ENCODE results near the gene SLC30A1.
"Not testable (repeated sequence)": the region's sequence is repeated elsewhere in the genome, so short reads cannot be mapped to it uniquely, and the experiment has no call there.

Gene SLC30A1

DNA sequence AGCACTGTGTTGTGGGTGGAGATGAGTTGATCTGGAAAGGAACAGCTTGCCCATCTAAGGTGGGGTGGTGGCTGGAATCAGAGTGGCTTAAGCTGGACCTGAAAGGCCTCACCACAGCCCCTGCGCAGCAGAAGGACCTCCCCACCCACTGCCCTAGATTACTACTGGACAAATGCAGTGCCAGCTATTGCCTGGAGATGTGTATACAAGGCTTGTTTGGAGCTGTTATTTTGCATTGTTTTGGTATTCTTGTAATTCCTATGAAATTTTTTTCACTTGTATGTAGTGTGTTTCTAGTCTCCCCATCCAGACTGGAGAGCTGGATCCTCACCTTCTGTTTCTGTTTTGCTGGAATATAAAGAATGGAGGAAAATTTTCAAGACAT lies 1.3 kb upstream of the SLC30A1 start:
- no peak for DNase-seq

DNA sequence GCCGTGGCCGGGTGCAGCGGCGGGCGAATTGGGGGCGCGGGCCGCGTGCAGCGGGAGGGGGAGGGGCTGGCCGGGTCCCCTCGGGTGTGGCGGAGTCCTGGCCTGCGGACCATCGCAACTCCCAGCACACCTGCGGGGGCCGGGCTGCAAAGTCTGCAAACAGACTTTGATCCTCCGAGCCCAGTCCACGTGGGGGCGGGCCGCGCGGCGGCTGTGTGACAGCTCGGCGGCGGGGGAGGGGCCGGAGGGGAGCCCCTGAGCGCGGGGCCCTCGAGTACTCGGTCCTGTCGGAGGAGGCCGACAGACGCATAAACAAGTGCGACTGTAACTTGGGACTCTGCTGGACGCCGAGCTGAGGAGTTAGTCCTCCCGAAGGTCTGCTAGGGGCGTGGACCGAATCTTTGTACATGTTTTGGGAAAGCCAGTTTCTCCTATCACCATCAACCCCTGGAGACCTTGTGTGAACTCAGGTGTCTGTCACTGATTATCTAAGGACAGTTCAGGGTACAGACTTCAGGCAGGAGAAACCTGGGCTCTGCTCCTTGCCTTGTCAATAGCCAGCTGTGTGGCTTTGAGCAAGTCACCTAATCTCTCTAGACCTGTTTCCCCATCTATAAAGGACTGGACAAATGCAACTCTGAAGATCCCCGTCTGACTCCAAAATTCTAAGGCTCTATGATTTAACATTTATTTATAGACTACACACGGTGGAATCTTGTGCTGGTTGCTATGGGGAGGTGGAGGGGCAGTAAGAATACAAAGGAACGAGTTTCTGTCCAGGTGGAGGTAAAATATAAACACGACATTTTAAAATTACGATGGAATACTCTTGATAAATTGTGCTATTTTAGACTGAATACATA lies 710 bp upstream of the SLC30A1 start:
- peak in 1 of 5 donors; percentile 75 for DNase-seq

DNA sequence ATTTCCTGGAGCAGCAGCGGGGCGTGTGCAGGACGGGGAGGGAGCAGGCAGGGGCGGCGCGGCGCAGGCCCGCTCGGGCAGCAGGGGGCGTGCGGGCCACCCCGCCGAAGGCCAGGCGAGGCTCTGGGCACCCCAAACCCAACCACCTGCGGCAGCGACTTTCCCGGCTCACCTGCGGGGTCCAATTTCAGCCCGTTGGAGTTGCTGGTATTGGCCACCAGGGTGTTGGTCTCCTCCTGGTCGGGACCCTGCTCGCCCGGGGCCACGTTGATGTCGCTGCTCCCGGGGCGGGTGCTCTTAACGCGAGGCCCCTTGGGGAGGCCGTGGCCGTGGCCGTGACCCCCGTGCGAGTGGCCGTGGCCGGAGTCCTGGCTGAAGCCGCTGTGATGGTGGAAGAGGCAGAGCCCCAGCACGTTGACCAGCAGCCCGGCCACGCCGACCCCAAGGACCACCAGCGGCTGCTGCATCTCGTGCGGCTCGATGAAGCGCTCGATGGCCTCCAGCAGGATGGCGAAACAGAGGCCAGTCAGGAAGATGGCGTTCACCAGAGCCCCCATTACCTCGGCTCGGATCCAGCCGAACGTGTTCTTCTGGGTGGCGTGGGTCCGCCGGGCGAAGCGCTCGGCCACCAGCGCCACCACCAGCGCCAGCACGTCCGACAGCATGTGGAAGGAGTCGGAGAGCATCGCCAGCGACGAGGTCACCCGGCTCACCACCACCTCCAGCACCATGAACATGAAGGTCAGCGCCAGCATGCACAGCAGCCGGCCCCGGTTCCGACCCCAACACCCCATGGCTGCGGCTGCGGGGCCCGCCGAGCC lies 932 bp downstream of the SLC30A1 start:
- peak; percentile 59 to 74 (median 68) for DNase-seq

DNA sequence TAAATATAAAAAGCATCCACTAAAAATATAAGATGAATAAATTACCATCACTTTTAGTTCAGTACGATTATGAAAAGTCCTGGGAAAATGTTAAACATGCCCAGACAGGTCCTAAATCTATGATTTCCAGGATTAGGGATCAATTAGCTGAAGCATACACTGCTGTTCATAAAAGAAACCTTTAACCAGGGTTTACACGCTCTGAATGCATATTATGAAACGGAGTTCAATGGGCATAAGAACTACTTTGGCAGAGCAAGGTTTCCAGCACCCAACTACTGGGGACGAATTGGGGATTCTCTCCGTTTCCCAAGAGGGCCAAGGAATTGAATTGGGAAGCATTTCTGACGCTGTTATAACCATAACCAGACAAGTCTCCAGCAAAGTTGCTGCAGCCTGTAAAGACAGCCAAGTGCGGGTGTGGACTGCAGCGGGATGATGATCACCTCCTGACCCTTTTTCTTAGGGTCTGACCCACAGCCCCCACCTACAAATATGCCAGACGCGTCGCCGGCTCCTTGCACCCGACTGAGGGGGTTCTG lies 1.6 kb downstream of the SLC30A1 start:
- DNase-seq = peak in 1 of 5 donors; percentile 8

DNA sequence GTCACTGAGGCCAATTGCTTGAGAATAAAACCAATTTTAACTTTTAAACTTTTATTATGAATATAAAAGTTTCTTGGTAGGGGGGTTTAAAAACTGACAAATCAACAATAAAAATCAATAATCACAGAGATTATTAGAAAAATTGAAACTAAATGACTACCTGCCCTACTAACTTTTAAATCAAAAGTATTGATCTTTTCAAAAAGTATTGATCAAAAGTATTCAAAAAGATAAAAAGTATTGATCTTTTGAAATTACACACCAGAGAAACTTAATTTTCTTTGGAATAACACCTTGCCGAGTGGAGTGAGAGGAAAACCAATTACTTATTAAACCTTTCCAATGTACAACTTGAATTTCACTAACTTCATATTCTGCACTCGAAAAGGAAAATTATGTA lies 2.2 kb downstream of the SLC30A1 start:
- DNase-seq = no peak

DNA sequence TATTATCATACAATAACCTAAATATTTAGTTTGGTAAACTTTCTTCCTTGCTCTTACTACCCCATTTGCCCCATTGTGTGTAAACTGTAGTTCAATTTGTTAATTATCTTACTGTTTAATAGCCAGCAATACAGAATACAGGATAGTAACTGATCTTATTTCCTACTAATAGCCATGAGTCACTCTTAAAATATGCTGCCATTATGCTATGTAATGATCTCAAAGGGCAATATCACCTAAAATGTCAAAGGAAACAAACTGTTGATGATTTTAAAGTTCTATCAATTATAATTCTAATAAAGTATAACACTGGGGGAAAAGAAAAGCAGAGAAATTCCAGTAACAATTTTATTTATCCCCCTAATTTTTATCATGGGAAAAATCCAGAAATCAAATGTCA lies 4.3 kb downstream of the SLC30A1 start:
- DNase-seq = no peak

DNA sequence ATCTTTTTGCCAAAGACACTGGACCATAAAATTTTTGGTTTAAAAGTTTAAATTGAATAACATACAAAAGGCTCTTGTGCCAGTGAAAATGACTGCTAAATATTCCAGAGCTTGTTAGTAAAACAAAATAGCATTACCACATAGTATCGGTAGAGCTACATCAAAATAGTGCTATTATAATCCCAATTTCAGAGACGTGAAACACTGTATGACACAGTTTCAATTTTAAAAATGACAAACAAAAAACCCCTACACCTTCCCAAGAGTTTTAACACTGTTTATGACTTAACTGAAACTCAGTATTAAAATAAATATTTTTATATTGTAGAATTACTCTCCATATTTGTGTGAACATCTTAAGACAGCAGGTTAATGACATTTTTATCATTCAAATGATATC lies 7.0 kb downstream of the SLC30A1 start:
- no peak for DNase-seq

DNA sequence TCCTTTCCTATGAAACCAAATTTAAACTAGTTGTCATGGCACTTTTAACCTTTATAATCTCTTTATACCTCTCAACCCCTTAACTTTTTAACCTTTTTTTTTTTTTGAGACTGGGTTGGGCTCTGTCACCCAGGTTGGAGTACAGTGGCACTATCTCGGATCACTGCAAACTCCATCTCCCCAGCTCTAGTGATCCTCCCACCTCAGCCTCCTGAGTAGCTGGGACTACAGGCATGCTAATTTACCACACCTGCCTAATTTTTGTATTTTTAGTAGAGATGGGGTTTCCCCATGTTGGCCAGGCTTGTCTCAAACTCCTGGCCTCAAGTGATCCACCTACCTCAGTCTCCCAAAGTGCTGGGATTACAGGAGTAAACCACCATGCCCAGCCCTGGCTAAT lies 8.6 kb downstream of the SLC30A1 start:
- not testable (repeated sequence) for DNase-seq

DNA sequence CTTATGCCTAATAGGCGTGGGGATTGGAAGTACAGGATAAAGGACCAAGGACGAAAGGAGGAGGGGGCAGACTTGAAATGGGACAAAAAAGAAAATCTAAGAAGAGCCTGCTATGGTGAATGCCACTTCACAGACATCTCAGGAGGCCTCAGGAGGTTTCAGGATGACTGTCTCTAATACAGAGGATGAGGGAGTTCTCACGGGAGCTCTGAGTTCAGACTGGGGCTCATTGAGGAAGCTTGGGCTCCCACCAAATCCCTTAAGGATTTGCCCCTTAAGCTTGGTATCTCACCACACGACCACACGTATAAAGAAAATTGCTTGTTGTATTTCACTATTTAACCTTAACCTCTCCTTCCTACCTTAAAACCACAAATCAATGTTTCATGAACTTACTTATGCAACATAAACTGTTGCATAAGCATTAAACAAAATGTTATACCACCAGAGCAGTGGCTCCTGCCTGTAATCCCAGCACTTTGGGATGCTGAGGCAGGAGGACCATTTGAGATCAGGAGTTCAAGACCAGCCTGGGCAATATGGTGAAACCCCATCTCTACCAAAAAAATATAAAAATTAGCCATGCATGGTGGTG lies 12.4 kb downstream of the SLC30A1 start:
- peak in 1 of 5 donors; percentile 38 for DNase-seq

DNA sequence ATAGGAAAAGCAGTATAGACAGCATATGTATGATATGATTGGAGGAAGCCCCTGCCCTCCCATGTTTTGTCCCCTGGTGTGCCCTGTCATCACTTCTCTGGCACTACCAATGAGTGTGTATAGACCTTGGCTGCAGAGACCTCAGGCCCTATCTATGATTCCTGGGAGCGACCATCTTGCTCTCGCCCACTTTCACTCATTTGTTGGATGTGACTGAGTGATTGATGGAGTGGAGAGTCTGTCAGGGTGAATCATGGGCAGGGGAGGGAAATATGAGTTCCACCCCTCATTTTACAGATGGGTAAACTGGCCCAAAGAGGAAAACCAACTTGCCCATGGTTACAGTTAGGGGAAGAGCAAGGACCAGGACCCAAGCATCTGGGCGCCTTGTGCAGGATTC lies 14.9 kb downstream of the SLC30A1 start:
- no peak for DNase-seq

DNA sequence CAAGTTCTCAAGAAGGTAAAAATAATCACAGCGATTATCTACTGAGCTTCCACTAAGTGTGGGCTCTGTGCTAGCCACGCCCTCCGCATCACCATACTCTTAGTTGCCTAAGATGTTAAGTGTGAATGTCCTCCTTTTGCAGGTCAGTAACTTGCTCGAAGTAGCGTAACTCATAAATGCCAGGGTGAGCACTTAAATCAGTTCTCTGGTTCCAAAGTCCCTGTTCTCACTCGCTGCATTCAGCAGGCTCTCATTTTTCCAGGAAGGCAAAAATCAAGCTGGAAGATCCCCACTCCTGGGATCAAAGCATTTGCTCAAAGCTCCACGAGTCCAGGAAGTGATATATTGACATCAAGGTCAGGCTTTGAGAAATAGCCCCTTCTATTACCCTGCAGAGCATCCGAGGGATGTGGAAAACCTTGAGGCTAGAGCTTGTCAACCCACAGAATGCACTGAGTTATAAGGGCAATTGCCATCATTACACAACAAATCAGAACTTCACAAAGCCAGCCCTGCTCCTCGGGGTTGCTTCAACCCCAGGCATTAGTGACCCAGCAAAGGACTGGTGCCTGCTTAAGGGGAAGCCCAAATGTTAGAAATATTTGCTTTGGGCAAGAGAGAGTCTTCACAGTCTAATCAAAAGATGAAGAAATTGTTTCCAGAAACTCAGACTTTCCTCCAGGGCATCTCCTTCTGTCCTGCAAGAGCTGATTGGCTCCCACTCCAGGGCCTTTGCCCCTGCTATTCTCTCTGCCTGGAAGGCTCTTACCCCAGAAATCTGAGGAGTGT lies 19.5 kb downstream of the SLC30A1 start:
- DNase-seq = no peak

DNA sequence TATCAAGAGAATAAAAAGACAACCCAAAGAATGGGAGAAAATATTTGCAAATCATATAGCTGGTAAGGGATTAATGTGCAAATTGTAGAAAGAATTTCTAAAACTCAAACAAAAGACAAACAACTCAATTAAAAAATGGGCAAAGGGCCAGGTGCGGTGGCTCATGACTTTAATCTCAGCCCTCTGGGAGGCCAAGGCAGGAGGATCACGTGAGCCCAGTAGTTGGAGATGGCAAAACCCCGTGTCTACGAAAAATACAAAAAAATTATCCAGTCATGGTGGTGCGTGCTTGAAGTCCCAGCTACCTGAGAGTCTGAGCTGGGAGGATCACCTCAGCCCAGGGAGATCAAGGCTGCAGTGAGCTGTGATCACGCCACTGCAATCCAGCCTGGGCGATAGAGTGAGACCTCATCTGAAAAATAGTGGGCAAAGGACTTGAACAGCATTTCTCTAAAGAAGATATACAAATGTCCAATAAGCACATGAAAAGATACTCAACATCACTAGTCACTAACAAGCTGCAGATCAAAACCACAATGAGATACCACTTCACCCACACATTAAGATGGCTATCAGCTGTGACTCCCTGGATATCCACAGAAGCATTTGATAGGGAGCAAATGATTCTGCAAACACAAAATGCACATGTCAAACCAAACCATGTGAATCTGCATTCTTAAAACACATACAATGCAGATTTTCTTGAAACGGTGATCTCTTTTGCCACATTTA lies 20.9 kb downstream of the SLC30A1 start:
- DNase-seq = no peak

DNA sequence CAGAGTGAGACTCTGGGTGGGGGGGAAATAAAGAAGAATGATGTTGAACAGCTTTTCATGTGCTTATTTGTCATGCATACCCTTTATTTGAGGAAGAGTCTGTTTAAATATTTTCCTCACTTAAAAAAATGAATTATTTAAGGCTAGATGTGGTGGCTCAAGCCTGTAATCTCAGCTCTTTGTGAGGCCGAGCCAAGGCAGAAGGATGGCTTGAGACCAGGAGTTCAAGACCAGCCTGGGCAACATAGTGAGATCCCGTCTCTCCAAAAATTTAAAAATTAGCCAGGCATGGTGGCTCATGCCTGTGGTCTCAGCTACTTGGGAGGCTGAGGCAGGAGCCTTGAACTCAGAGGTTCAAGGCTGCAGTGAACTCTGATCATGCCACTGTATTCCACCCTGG lies 25.4 kb downstream of the SLC30A1 start:
- no peak for DNase-seq

DNA sequence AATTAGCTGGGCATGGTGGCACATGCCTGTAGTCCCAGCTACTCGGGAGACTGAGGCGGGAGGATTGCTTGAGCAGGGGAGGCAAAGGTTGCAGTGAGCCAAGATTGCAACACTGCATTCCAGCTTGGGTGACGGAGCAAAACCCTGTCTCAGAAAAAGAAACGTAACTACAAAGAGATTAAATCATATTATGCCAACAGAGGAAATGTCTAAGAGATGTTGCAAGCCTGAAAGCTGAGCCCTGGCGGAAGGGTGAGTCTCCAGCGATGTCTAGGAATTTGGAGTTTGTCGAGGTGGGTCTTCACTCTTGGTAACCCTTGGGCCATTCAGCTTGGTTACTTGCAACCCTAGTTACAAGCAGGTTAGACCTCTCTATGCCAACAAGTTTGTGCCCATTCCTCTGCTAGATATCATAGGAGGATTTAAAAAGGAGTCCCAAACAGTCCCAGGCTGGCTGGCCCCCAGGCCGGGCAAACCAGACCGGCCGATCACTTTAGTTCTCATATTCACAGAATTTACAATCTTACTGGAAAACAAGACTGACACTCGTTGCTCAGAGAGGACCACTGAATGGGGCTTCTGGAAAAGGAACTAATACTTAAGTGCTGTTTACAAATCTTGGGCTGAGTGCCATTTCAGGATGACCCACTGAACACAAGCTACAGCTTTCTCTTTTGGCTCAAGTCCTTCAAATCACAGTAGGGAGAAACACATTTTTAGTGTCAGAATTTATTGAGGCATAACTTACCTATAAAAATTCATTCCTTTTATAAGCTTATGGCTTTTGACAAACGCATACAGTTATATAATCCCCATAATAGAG lies 27.1 kb downstream of the SLC30A1 start:
- no peak for DNase-seq

DNA sequence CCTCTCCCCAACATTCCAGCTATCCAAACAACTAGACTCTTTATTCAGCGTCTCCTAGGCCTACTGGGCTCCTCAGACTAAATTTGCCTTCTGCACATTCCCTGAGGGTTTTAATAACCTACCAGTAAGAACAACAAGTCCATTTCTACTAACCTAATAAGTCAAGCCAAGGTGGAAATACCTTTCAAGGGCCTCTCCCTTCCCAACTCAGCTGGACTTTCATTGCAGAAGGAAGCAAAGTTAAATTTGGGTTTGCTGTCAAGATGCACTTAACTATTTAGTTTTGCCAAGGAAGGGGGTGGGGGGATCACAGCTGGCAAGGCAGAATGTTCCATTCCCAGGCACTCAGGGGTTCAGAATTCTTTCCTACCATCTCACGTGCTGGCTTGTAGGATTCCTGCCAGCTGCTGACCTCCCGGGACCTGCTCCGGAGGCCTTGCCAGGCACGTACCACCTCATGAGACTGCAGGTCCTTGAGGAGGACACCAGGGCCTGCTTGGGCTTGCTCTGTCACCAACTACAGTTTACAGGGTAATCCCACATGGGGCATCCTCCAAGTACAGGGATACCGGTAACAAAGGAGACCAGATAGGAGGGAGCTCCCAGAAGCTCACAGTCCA lies 29.8 kb downstream of the SLC30A1 start:
- no peak for DNase-seq

DNA sequence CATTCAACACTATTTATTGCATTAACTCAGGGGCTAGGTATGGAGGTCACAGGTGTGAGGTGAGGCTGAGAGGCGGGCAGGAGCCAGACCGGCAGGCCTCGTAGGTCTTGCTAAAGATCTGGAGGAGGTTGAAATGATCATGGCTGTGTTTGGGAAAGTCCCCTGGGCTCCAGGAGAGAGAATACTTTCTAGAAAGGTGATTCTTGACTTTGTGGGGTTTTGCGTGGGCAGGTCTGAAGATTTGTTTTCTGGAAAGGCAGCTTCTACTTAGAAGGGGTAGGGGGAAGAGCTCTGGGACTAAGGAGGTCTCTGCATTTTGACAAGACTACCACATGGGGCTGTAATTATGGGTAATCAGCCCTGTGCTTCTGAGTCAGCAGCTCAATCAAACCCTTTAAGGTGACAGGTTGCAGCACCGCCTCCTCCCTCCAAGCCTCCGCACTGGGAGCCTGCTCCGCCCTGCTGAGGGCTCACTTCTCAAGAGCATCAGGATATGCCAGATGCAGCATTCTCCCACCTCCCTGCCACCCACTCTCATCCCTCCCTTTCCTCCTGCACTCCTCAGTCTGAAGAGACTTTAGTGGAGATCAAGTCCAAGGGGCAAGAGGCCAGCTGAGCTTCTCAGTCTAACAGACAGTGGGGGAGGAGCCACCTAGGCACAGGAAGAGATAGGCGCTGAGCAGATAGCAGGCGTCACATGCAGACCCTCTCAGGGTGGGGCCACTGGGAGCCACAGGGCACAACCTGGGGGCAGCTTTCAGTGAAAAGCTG lies 30.5 kb downstream of the SLC30A1 start:
- no peak for DNase-seq

DNA sequence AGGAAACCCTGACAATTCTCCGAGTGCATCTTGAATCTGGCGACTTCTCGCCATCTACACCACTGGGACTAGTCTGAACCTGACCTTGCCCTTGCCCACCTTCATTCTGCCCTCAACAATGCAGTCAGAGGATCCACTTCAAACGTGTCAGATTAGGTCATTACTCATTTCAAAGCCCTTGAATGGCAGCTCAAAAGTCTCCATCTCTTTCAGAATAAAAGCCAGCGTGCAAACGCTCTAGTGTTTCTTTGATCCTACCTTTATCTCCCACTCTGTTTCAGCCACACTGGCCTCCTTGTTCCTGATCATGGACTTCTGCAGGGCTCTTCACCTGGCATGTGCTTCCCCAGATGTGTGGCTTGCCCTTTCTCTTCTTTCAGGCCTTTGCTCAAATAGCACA lies 31.3 kb downstream of the SLC30A1 start:
- no peak for DNase-seq

DNA sequence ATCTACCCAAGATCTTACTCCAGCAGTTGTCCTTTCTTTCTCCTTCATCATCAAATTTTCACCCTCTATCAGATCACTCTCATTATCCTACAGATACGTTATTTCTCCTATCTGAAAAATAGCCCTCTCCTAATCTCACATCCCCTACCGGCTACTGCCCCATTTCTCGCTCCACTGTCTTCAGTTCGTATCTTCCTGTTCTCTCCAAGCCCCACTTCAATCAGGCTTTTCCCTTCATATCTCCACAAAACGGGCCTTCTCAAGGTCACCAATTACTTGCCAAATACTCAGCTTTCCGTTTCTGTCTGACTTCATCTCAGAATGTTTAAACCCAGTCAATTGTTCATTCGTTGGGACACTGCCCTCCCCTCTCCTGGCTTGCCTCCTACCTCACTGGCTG lies 32.4 kb downstream of the SLC30A1 start:
- DNase-seq = no peak

DNA sequence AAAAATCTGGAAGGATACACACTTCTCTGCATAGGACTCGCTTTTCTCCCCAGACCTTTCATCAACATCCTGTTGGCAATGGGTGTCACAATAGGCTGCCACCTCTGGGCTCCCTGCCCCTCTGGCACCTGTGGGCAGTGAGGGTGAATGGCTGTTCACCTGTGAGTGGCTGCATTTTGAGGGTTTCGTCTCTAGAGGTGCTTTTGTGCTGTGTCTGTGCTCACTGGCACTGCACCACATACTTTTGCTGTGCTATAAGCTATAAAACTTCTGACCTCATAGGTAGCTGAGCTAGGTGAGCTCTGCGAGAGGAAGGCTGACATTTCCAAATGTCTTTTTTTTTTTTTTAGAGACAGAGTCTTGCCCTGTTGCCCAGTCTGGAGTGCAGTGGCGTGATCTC lies 35.9 kb downstream of the SLC30A1 start:
- no peak for DNase-seq
